HG03039 (cell line): ENCODE data around the gene KCND2.
"Not testable (repeated sequence)": the region's sequence is repeated elsewhere in the genome, so short reads cannot be mapped to it uniquely, and the experiment has no call there.

Experiments
- ATAC-seq: cut with Tn5 transposase; IDR thresholded peaks from one replicate; pipeline ENCODE4 v1.9.1; 2021; ENCODE audit warnings: mild to moderate bottlenecking, moderate library complexity; ENCODE audit not compliant: unreplicated experiment

KCND2 gene

GRCh38 chr7:120578657-120579056, 305.7 kb downstream of the KCND2 start:
- ATAC-seq, result not testable (repeated sequence)

GRCh38 chr7:120582916-120583315, 309.9 kb downstream of the KCND2 start:
- no peak for ATAC-seq

GRCh38 chr7:120583899-120584586, 311.1 kb downstream of the KCND2 start:
- ATAC-seq, result no peak

GRCh38 chr7:120586571-120586970, 313.6 kb downstream of the KCND2 start:
- no peak for ATAC-seq

- no peak for ATAC-seq
Observed at GRCh38 chr7:120587243-120587642, 314.3 kb downstream of the KCND2 start.

- ATAC-seq, result no peak
Observed at GRCh38 chr7:120588416-120588815, 315.4 kb downstream of the KCND2 start.

- no peak for ATAC-seq
Observed at GRCh38 chr7:120588862-120589261, 315.9 kb downstream of the KCND2 start.

GRCh38 chr7:120600607-120601006, 327.6 kb downstream of the KCND2 start:
- ATAC-seq, result no peak

GRCh38 chr7:120603366-120603765, 330.4 kb downstream of the KCND2 start:
- no peak for ATAC-seq

- no peak for ATAC-seq
Observed at GRCh38 chr7:120609136-120609753, 336.3 kb downstream of the KCND2 start.

GRCh38 chr7:120611975-120612374, 339.0 kb downstream of the KCND2 start:
- no peak for ATAC-seq

GRCh38 chr7:120615703-120616102, 342.7 kb downstream of the KCND2 start:
- ATAC-seq, result no peak

- no peak for ATAC-seq
Observed at GRCh38 chr7:120617275-120617674, 344.3 kb downstream of the KCND2 start.

GRCh38 chr7:120628251-120628650, 355.3 kb downstream of the KCND2 start:
- ATAC-seq, result no peak

- ATAC-seq, result no peak
Observed at GRCh38 chr7:120639884-120640283, 366.9 kb downstream of the KCND2 start.

- ATAC-seq, result no peak
Observed at GRCh38 chr7:120645966-120646365, 373.0 kb downstream of the KCND2 start.

- no peak for ATAC-seq
Observed at GRCh38 chr7:120654241-120654640, 381.3 kb downstream of the KCND2 start.

- no peak for ATAC-seq
Observed at GRCh38 chr7:120658516-120658915, 385.5 kb downstream of the KCND2 start.

GRCh38 chr7:120662291-120662690, 389.3 kb downstream of the KCND2 start:
- ATAC-seq, result no peak

- no peak for ATAC-seq
Observed at GRCh38 chr7:120665068-120665467, 392.1 kb downstream of the KCND2 start.

GRCh38 chr7:120675076-120675475, 402.1 kb downstream of the KCND2 start:
- no peak for ATAC-seq

GRCh38 chr7:120677535-120677934, 404.6 kb downstream of the KCND2 start:
- ATAC-seq, result no peak

- ATAC-seq, result no peak
Observed at GRCh38 chr7:120680985-120681384, 408.0 kb downstream of the KCND2 start.
